PC-9 (cell line): Measurements from ENCODE around the gene SLC16A12. TPM values are rescaled to one million over a fixed set of nuclear protein-coding genes. Genes with fewer than 3 reads are reported as not detected.

ENCODE experiments used
- BruUV-seq: library from RNA; stranded (reverse); fragments of 400-500 nt; replicated peaks from 2 replicates; lab custom pipeline; 2021; lab: Mats Ljungman, UMichigan
- CTCF ChIA-PET: fragments of 300-600 bp; sonication (Branson Sonifier 250); formaldehyde crosslinking; loops from one replicate; lab custom pipeline; 2022; ENCODE audit warnings: antibody characterized with exemption; lab: Charles Lee
- POLR2A ChIA-PET: fragments of 300-600 bp; sonication (Branson Sonifier 250); formaldehyde crosslinking; loops from one replicate; lab custom pipeline; 2022; ENCODE audit warnings: antibody characterized with exemption; ENCODE audit not compliant: unreplicated experiment; lab: Charles Lee
- DNase-seq, 2 experiments: peaks; one replicate each; pipeline versions ENCODE4 v3.0.0 to v3.0.0-alpha.2; 2015 to 2022; ENCODE audit warnings: mixed read lengths in 1 of 2
- H2AFZ ChIP-seq: fragments of 200-600 bp; sonication (generic); 2 replicates; pipeline ENCODE4 v1.8.1; 2017; ENCODE audit warnings: antibody characterized with exemption
- H3F3A ChIP-seq: fragments of 200-600 bp; sonication (generic); 2 replicates; pipeline ENCODE4 v1.8.1; 2017; ENCODE audit warnings: antibody characterized with exemption, mild to moderate bottlenecking, low read depth; ENCODE audit not compliant: insufficient read depth
- H3K27ac ChIP-seq: fragments of 200-600 bp; sonication (generic); 2 replicates; pipeline ENCODE4 v1.6.1; 2016; ENCODE audit warnings: mixed run types
- H3K27me3 ChIP-seq: fragments of 200-600 bp; sonication (generic); 2 replicates; pipeline ENCODE4 v1.6.1; 2016; ENCODE audit warnings: low read depth, mixed run types; ENCODE audit not compliant: insufficient read depth
- H3K36me3 ChIP-seq: fragments of 200-600 bp; sonication (generic); 2 replicates; pipeline ENCODE4 v1.6.1; 2016; ENCODE audit warnings: low read depth, mixed run types
- H3K4me1 ChIP-seq: fragments of 200-600 bp; sonication (generic); replicated peaks from 2 replicates; pipeline ENCODE4 v1.6.1; 2016; ENCODE audit warnings: mixed run types; ENCODE audit not compliant: insufficient read depth
- H3K4me2 ChIP-seq: fragments of 200-600 bp; sonication (generic); 2 replicates; pipeline ENCODE4 v1.6.1; 2017; ENCODE audit warnings: mixed run types
- H3K4me3 ChIP-seq: fragments of 200-600 bp; sonication (generic); 2 replicates; pipeline ENCODE4 v1.6.1; 2016; ENCODE audit warnings: mixed run types
- H3K79me2 ChIP-seq: fragments of 200-600 bp; sonication (generic); 2 replicates; pipeline ENCODE4 v1.6.1; 2017; ENCODE audit warnings: low read depth, mixed run types
- H3K9me2 ChIP-seq: fragments of 200-600 bp; sonication (generic); 2 replicates; pipeline ENCODE4 v1.8.1; 2017; ENCODE audit warnings: mild to moderate bottlenecking; ENCODE audit not compliant: insufficient read depth
- H3K9me3 ChIP-seq: fragments of 200-600 bp; sonication (generic); 2 replicates; pipeline ENCODE4 v1.8.1; 2016; ENCODE audit warnings: low read depth; ENCODE audit not compliant: insufficient read depth
- H4K20me1 ChIP-seq: fragments of 200-600 bp; sonication (generic); 2 replicates; pipeline ENCODE4 v1.8.1; 2017; ENCODE audit not compliant: insufficient read depth
- CTCF ChIP-seq: fragments of 200-600 bp; sonication (generic); conservative IDR thresholded peaks from 2 replicates; pipeline ENCODE4 v1.6.1; 2017; ENCODE audit warnings: mixed run types, antibody characterized with exemption, mild to moderate bottlenecking, moderate library complexity
- EZH2 ChIP-seq: fragments of 200-600 bp; sonication (generic); IDR thresholded peaks from 2 replicates; pipeline ENCODE4 v1.8.0; 2017; ENCODE audit warnings: antibody characterized with exemption, low read depth
- intact Hi-C: fragments of 100-400 bp; cut with micrococcal nuclease; formaldehyde crosslinking; loops from one replicate; pipeline ENCODE4 v1.10.0; 2022; ENCODE audit not compliant: unreplicated experiment
- total RNA-seq: library from RNA; stranded (reverse); gene quantifications from 2 replicates; pipeline ENCODE4 v1.2.3, GENCODE V29; 2021

Gene SLC16A12
- total RNA-seq, 1 experiment from 2014 or later = 0.74 TPM

GRCh38 chr10:89518876-89519842, 16.2 kb downstream of the SLC16A12 start:
- Histone ChIP-seq H3K4me3 (no peak overlapping the region), H3K27me3 (no peaks in the 10 kb centered on the region), H3K9me2 (no peaks in the 10 kb centered on the region), H3K27ac (no peak overlapping the region), H4K20me1 (no peaks in the 10 kb centered on the region), H3F3A (no peaks in the 10 kb centered on the region; the same call in 1 of the 2 replicates), H3K4me2 (no peak overlapping the region), H3K4me1 (peaks cover 16% of the 10 kb centered on the region), H2AFZ (no peak overlapping the region), H3K79me2 (no peaks in the 10 kb centered on the region), H3K9me3 (no peaks in the 10 kb centered on the region), H3K36me3 (no peaks in the 10 kb centered on the region)
- BruUV-seq = no TSS peak
- POLR2A ChIA-PET = no interaction called here
- no peak for DNase-seq
- no peak for TF ChIP-seq EZH2
- TF ChIP-seq CTCF = no peak
- CTCF ChIA-PET = no interaction called here
- intact Hi-C loops = loop anchor here (5.0 kb wide), 1 partner anchor 42 kb away; no protein-coding TSS in a partner anchor

GRCh38 chr10:89518108-89518507, 17.3 kb downstream of the SLC16A12 start:
- DNase-seq = no peak
- POLR2A ChIA-PET = no interaction called here

More at GRCh38 chr10:89518108-89518507, 17.3 kb downstream of the SLC16A12 start:
- no peak overlapping the region for H3K4me2 ChIP-seq
- no peaks in the 10 kb centered on the region for H4K20me1 ChIP-seq
- BruUV-seq = no TSS peak
- H3F3A ChIP-seq = no peaks in the 10 kb centered on the region; the same call in 1 of the 2 replicates
- no peaks in the 10 kb centered on the region for H3K79me2 ChIP-seq
- H2AFZ ChIP-seq = peak overlapping the region; percentile 27; the same call in 1 of the 2 replicates
- peaks cover 12% of the 10 kb centered on the region for H3K4me1 ChIP-seq
- no peaks in the 10 kb centered on the region for H3K9me2 ChIP-seq
- H3K4me3 ChIP-seq = no peak overlapping the region
- no peak overlapping the region for H3K27ac ChIP-seq
- no peak for TF ChIP-seq CTCF
- no peak for TF ChIP-seq EZH2
- no peaks in the 10 kb centered on the region for H3K27me3 ChIP-seq
- intact Hi-C loops = loop anchor here (5.0 kb wide), 1 partner anchor 41 kb away; no protein-coding TSS in a partner anchor
- H3K9me3 ChIP-seq = no peaks in the 10 kb centered on the region
- CTCF ChIA-PET = no interaction called here
- H3K36me3 ChIP-seq = no peaks in the 10 kb centered on the region
